Tongue (tissue), 2 donors: ENCODE results near the gene THSD4. TPM values are rescaled to one million over a fixed set of nuclear protein-coding genes. Genes with fewer than 3 reads are reported as not detected.
A peak's percentile ranks its signal among the peaks of the same experiment; 100 is the strongest.

Source experiments
- DNase-seq: peaks from one replicate; pipeline ENCODE4 v3.0.0-alpha.2; 2015
- total RNA-seq: library from RNA; depleted of rRNA; stranded (reverse); fragments of >200 nt; gene quantifications from one replicate; pipeline ENCODE4 v1.2.3, GENCODE V29; 2014

Gene THSD4
- total RNA-seq, 1 donor from 2014 or later: 43.2 TPM

DNA sequence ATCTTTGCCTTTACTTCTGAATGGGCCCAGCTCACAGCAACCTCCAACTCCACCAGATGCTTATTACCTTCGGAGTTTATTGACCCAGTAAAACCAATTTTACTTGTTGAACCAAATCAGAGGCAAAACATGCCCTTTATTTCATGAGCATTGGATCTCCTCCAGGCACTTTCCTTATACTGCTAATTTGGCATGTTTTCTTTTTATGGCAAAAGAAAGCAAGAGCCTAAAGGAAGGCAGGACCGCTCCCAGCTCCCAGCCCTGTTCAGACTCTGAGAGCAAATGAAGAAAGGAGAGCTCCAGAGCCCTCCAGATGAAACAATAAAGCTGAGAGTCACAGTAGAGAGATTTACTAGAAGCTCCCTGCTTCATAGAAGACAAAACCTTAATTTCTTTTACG lies 613.6 kb downstream of the THSD4 start:
- no peak for DNase-seq

DNA sequence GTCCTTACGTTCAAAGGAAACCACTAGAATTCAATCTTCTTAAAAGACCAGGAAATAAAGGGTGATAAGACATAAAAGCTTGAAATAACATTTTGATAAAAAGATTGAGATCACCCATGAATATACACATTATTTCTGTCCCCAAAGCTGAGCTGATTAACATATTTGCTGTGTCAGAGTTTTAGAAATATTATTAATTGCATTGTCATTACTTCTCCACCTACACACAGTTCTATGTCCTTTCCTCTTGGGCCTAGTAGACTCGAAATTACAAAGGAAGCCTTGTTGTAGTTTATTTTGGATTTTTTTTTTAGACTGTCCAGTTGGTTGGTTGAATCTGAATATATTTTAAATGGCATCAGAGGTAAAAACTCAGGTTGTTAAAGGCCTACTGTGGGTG lies 614.0 kb downstream of the THSD4 start:
- DNase-seq: no peak

GRCh38 chr15:71730277-71731144 lies 615.2 kb downstream of the THSD4 start:
- DNase-seq: peak; percentile 82

DNA sequence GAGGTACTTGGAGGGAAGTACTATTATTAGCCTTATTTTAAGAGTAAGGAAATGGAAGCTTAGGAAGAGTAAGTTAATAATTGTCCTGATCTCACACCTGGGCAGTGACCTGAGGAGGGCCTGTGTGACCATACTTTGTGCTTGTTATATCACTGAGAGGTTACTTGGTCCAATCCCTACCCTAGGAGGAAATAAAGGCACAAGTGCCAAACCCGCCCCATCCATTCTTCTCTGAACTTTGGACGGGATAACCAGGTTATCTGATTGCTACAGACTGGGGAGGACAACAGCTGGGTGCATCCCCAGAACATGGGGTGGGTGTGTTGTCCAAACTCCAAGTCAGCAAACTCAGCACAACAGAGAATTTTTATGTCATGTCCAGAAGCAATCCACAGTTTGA lies 617.4 kb downstream of the THSD4 start:
- DNase-seq: no peak

GRCh38 chr15:71733122-71733521 lies 617.9 kb downstream of the THSD4 start:
- DNase-seq: no peak

DNA sequence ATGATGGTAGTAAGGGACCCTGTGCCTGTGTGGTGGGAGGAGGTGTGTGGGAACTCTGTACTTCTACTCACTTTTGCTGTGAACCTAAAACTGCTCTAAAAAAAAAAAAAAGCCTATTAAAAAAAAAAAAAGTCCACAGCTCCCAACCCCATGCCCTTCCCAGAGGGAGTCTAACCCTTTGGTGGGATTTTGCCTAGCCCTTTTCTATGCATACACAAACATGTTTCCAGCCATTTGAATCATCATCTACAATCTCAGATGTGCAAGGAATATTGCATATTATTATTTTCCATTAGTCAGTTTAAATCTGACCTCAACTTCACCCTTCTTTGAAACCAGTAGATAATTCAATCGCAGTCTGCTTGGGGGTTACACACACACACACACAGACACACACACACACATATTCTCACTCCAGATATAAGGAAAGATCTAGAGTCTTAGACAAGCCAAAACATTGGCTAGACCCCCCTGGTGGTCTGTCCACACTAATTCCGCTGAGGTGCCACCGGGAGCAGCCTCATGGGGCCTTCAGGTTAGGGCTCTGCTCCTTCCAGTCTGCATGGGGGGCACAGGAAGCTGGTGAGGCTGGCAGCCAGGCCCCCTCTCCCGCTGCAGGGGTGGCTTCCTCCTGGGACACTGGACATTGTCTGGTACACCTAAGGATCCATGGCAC lies 619.6 kb downstream of the THSD4 start:
- DNase-seq: no peak

- no peak for DNase-seq
Measured at GRCh38 chr15:71735385-71735757, 620.1 kb downstream of the THSD4 start.

- DNase-seq: no peak
Measured at GRCh38 chr15:71736286-71736947, 621.1 kb downstream of the THSD4 start.

DNA sequence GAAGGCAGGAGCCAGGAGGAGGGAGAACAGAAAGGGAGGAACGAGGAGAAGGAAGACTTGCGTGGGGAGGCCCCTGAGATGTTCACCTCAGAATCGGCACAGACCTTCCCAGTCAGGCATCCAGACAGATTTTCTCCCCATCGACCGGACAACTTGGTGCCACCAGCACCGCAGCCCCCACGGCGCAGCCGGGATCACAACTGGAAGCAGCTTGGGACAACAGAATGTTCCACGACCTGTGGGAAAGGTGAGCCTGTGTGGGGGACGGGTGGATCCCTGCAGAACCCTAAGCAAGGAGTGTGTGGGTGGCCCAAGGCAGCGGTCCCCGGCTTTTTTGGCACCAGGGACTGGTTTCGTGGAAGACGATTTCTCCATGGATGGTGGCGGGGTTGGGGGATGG lies 622.5 kb downstream of the THSD4 start:
- DNase-seq: no peak

DNA sequence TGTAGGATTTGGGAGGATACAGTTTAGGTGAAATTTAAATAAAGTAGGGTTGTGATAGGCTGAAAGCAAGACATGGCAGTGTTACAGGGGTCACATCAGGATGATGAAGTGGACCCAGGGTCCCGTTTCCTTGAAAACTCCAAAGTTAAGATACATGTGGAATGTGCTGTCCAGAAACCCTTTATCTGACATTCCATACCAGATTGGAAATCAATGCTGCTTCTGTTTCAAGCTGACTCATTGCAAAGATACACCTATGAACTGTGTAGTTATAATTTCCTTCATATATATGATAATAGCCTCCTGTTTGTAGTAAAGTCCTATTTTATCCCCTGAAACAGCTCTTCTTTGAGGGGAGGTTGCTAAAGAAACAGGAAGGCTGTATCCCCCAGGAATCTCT lies 624.1 kb downstream of the THSD4 start:
- DNase-seq: no peak

GRCh38 chr15:71742964-71743363 lies 627.7 kb downstream of the THSD4 start:
- DNase-seq: no peak

GRCh38 chr15:71743861-71744382 lies 628.7 kb downstream of the THSD4 start:
- peak; percentile 84 for DNase-seq

DNA sequence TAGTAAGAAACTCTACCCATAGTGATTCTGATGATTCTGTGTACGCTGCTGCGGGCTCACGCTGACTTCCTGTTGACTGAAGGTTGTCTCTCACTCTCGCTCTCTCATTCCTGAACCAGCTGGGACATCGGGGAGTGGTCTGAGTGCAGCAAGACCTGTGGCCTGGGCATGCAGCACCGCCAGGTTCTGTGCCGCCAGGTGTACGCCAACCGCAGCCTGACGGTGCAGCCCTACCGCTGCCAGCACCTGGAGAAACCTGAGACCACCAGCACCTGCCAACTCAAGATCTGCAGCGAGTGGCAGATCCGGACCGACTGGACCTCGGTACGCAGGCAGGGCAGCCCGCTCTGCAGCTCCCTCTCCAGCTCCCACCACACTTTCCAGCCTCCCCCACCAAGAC lies 631.4 kb downstream of the THSD4 start:
- no peak for DNase-seq

DNA sequence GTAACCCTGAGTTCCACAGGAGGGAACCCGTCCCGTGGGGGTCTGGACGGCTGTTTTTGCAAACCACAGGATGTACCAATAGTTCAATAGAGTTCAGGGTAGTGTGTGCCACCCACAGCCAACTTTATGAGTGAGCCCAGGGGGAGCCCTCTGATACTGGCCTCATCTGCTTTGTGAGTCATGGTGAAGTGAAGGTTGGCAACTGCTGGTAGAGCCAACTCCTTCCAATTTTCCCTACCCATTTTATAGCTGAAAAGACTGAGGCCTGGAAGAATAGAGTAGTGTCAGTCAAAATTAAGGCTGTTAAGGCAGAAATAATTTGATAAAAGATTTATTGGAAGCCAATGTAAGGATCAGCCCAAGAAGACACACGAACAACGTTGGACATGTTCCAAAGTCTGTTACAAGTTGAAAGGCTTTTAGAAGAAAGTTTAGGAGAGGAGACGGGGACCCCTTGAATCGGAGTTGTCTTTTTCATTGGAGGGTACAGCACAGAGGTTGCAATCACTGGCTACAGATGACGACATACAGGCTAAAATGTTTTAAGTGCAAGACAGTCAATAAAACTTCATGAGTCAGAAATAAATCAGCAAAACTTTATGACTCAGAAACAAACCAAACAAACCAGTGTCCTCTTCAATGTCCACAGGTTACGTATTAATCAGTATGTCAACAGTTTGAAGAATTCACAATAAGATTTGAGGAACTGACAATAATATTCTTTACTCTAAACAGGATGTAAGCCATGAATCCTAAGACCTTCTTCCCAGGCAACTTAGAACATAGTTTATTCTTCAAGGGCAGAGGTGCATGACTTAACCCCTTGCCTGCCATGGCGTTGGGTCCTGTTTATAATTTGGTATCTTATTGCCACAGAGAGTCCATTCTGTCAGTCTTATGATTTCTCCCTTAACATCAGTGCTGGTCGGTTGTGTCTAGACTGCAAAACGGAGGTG lies 632.1 kb downstream of the THSD4 start:
- no peak for DNase-seq

DNA sequence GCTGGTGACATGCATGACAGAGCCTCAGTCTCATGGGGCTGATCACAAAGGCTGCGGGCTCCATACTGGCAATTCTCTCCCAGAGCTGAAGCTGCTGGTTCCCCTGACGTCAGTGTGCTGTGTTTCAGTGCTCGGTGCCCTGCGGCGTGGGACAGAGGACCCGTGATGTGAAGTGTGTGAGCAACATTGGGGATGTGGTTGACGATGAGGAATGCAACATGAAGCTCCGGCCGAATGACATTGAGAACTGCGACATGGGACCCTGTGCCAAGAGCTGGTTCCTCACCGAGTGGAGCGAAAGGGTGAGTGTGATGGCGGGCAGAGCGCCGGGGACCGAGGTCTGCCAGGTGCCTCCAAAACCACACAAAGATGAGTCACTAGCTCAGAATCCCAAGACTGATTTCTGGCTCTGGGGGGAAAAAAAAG lies 633.0 kb downstream of the THSD4 start:
- no peak for DNase-seq

- no peak for DNase-seq
Measured at GRCh38 chr15:71749500-71749899, 634.2 kb downstream of the THSD4 start.

GRCh38 chr15:71752128-71752527 lies 636.9 kb downstream of the THSD4 start:
- DNase-seq: no peak

DNA sequence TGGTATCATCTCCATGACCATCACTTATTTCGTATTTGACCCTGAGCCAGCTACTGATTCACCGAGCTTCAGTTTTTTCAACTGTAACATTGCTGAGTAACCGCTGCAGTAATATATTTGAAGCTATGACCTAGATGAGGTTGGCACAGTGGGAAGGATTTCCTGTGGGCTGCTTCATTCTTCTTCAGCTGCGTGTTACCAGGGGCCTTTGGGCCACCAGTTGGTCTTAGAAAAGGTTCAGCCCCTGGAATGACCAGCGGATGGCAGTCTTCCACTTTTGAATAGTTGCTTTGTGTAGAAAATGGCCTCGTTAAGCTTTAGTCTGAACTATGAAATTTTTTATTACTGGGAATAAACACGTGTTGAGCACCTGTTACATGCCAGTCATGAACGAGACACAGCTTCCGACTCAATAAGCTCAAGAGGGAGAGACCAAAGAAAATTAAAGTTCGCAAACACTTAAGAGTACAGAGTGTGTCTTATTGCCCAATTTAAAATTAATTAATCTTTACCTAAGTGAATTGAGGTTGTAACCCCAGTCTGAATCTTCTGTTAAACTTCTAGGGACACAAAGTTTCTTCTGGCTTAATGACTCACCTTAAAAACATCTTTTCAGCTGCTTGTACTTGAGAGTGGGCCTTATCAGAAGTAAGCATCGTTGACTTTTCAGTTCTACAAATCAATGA lies 637.5 kb downstream of the THSD4 start:
- peak; percentile 95 for DNase-seq

DNA sequence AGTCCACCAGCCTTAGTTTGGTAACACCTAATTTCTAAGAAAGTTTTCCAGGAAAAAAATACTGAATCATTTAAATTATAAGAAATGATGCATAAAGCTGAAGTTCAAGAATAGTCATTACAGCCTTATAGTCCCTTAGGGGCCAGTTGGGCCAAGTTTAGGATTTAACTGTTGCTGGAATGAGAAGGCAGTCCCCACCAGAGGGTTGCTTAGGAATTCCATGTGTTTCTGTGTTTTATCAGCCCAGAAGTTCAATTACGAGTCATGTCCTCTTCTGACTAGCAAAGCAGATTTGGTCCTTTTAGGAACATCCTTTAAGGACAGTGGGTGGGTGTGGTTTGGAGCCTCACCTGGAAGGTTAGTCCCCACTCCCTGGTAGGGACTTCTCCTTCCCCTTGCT lies 638.1 kb downstream of the THSD4 start:
- DNase-seq: peak; percentile 16

GRCh38 chr15:71754660-71755059 lies 639.4 kb downstream of the THSD4 start:
- DNase-seq: no peak
